ENCODE data around the gene KRTAP22-2. TPM values are rescaled to one million over a fixed set of nuclear protein-coding genes. Genes with fewer than 3 reads are reported as not detected.

The KRTAP22-2 gene
- total RNA-seq, 4 donors from 2014 or later: not detected

DNA sequence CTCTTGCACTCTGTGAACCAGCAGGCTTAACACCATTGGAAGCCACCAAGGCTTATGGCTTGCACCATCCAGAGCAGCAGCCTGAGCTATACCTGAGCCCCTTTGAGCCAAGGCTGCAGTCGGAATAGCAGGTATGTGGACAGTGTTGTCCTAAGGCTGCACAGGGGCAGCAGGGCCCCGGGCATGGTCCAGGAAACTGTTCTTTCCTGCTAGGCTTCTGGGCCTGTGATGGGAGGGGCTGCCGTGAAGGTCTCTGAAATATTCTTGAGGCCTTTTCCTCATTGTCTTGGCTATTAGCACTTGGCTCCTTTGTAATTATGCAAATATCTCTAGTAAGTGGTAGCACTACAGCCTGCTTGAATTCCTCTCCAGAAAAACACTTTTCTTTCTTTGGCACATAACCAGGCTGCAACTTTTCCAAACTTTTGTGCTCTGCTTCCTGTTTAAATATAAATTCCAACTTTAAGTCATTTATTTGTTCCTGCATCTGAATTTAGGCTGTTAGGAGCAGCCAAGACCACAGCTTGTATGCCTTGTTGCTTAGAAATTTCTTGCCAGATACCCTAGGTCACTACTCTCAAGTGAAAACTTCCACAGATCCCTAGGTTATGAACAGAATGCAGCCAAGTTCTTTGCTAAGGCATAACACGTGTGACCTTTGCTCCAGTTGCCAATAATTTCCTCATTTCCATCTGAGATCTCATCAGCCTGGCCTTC, 35.4 kb upstream of the KRTAP22-2 start:
- Histone ChIP-seq H3K9me3 (no peaks in the 10 kb centered on the region), H3K4me3 (no peak overlapping the region), H3K27ac (no peak overlapping the region), H3K4me1 (no peaks in the 10 kb centered on the region), H3K27me3 (no peaks in the 10 kb centered on the region), H3K36me3 (no peaks in the 10 kb centered on the region)
- intact Hi-C loops (cut with DNase I; ENCODE audit: low total_unique reads): no loop called here
- TF ChIP-seq, protein P1, sequence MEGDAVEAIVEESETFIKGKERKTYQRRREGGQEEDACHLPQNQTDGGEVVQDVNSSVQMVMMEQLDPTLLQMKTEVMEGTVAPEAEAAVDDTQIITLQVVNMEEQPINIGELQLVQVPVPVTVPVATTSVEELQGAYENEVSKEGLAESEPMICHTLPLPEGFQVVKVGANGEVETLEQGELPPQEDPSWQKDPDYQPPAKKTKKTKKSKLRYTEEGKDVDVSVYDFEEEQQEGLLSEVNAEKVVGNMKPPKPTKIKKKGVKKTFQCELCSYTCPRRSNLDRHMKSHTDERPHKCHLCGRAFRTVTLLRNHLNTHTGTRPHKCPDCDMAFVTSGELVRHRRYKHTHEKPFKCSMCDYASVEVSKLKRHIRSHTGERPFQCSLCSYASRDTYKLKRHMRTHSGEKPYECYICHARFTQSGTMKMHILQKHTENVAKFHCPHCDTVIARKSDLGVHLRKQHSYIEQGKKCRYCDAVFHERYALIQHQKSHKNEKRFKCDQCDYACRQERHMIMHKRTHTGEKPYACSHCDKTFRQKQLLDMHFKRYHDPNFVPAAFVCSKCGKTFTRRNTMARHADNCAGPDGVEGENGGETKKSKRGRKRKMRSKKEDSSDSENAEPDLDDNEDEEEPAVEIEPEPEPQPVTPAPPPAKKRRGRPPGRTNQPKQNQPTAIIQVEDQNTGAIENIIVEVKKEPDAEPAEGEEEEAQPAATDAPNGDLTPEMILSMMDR (IDR thresholded peaks at IDR 0.05): no peak
- no peak for TF ChIP-seq POLR2A (IDR thresholded peaks at IDR 0.05)
- DNase-seq: no peak

DNA sequence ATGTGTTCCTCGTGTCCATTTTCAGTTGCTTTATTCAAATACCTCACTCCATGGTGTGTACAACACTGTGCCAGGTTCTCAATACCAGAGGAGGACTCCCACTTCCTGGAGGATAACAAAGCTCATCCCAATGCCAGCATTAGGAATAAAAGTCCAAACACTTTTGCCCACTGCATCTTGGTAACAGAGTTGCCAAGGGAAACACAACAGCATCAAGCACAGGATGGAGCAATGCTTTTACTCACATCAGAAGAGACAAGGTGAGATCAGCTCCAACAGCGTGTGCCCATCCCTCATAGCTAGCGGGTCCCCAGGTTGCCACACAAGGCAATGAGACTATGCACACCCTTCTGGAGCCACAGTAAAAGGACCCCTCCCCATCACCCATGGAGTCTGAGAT, 33.2 kb upstream of the KRTAP22-2 start:
- intact Hi-C loops (cut with DNase I; ENCODE audit: low total_unique reads): no loop called here
- no peaks in the 10 kb centered on the region for H3K36me3 ChIP-seq
- no peak for DNase-seq
- no peak overlapping the region for H3K4me3 ChIP-seq
- no peaks in the 10 kb centered on the region for H3K4me1 ChIP-seq
- no peak for TF ChIP-seq POLR2A (IDR thresholded peaks at IDR 0.05)
- TF ChIP-seq, protein P1 (IDR thresholded peaks at IDR 0.05): no peak
- no peak overlapping the region for H3K27ac ChIP-seq
- no peaks in the 10 kb centered on the region for H3K9me3 ChIP-seq
- no peaks in the 10 kb centered on the region for H3K27me3 ChIP-seq

DNA sequence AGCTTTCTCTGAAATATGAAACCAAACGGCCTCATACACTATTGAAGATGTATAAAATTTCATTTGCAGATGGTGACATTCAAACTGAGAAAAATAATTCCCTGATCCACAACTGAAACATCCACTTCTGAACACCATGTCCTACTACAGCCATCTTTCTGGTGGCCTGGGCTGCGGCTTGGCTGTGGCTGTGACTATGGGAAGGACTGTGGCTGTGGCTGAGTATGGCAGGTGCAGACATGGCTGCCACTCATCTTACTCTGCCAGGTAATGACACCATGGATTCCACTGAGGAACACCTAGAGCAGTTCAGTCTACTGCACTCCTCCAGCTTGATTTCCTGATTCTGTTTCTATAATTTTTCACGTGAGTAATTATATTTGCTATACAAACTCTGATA, 30.3 kb upstream of the KRTAP22-2 start, which contains the start of gene KRTAP20-4:
TSS of gene KRTAP20-4 (plus strand) at position 106 of the 400 bp plus-strand sequence.
- Histone ChIP-seq H3K9me3 (no peaks in the 10 kb centered on the region), H3K27ac (no peak within 1 kb of the TSS), H3K36me3 (no peaks in the 10 kb centered on the region), H3K4me1 (no peaks in the 10 kb centered on the region), H3K4me3 (no peak within 1 kb of the TSS), H3K27me3 (no peaks in the 10 kb centered on the region)
- DNase-seq: no peak
- no peak for TF ChIP-seq POLR2A (IDR thresholded peaks at IDR 0.05)
- TF ChIP-seq, protein P1 (IDR thresholded peaks at IDR 0.05): no peak
- intact Hi-C loops (cut with DNase I; ENCODE audit: low total_unique reads): no loop called here

DNA sequence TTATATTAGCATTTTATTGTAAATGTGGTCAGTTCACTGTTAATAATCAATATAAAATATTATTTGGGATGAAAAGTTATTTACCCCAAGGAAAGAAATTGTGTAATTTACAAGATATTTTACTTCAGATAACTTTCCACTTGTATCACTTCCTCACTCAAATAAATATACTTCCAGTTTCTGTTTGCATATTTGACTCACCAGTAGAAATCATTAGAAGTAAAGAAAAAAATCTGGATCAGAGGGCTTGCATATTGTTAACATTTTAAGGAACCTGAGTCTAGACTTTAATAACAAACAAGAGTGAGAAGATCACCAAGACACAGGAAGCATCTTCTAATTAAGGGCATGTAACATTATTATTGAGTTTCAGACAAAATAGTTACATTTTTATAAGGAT, 29.9 kb upstream of the KRTAP22-2 start:
- Histone ChIP-seq H3K9me3 (no peaks in the 10 kb centered on the region), H3K4me1 (no peaks in the 10 kb centered on the region), H3K27me3 (no peaks in the 10 kb centered on the region), H3K36me3 (no peaks in the 10 kb centered on the region), H3K27ac (no peak overlapping the region), H3K4me3 (no peak overlapping the region)
- TF ChIP-seq, protein P1 (IDR thresholded peaks at IDR 0.05): no peak
- TF ChIP-seq POLR2A (IDR thresholded peaks at IDR 0.05): no peak
- intact Hi-C loops (cut with DNase I; ENCODE audit: low total_unique reads): no loop called here
- DNase-seq: no peak

DNA sequence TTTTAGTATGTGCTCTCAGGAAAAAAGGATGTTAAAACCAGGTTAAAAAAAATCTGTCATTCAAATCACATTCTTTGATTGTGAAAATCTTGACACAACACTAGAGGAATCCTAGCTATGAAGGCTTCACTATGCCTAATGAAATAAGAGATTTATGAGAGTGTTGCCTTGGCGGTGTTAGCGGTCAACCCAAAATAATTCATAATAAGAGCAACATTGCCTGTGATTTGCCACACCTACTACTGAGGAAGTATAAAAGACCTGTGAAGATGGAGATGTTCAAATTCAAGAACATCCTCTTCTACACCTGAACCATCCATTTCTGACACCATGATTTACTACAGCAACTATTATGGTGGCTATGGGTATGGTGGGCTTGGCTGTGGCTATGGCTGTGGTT, 25.9 kb upstream of the KRTAP22-2 start, which contains the start of gene KRTAP20-1:
TSS of gene KRTAP20-1 (plus strand) at position 301 of the 400 bp plus-strand sequence. CDS start at position 331, 30 bp downstream.
- no peaks in the 10 kb centered on the region for H3K9me3 ChIP-seq

More for the DNA sequence above, 25.9 kb upstream of the KRTAP22-2 start, which contains the start of gene KRTAP20-1:
- Histone ChIP-seq H3K36me3 (no peaks in the 10 kb centered on the region), H3K4me3 (no peak within 1 kb of the TSS), H3K4me1 (no peaks in the 10 kb centered on the region), H3K27me3 (no peaks in the 10 kb centered on the region), H3K27ac (no peak within 1 kb of the TSS)
- DNase-seq: no peak
- intact Hi-C loops (cut with DNase I; ENCODE audit: low total_unique reads): no loop called here
- TF ChIP-seq, protein P1 (IDR thresholded peaks at IDR 0.05): no peak
- no peak for TF ChIP-seq POLR2A (IDR thresholded peaks at IDR 0.05)
